Stimulated activated CD4-positive, alpha-beta T cell treated with anti-CD3 and anti-CD28 coated beads, Interleukin-1b, Interleukin-23, amount 100 ng/mL, for 4 hours (primary cell): ENCODE results near the gene FBXO34.

Experiments
- DNase-seq, 2 donors: peaks; one replicate each; pipeline ENCODE4 v3.0.0-alpha.2; 2020; ENCODE audit warnings: low read depth in 2 of 2

Gene FBXO34

DNA sequence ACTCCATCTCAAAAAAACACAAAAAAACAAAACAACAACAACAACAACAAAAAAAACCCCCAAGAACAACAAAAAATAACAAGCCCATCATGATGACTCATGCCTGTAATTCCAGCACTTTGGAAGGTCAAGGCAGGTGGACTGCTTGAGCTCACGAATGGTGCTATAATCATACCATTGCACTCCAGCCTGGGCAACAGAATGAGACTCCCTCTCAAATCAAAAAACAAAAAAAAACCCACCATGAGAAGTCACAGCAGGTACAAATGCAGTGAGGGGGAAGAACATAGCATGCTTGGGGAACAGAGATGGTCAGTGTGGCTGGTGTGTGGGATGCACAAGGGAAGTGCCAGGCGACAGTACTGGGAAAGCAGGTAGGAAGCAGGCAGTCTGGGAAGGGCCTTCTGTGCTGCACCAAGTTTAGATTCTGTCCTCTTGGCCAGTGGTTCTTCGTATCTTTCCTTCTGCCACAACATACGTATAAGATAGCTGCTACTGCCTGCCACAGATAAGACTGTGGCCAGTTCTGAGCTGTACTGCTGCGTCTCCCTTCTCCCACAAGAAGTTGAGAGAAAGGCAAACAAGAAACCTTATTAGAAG, 112.4 kb downstream of the FBXO34 start:
- no peak for DNase-seq

DNA sequence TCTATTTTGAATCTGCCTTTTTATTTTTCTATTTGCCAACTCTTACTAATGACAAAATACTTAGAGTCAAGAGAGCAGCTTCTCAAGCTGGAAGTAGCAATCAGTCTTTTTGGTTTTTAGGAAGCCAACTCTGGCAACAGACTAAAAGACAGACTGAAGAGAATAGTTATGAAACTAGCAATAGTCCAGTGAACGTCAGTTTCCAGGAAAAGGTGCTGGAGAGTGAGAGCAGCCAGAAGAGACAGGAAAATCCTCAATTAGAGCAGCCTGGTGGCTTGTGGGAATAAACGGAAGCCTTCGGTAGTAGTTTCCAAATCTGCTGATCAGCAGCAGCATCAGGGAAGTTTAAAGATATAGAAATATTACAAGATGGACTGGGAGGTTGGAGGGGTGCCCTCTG, 113.3 kb downstream of the FBXO34 start:
- no peak for DNase-seq

GRCh38 chr14:55386037-55386808, 115.0 kb downstream of the FBXO34 start:
- no peak for DNase-seq

GRCh38 chr14:55387121-55387520, 115.9 kb downstream of the FBXO34 start:
- DNase-seq = no peak

DNA sequence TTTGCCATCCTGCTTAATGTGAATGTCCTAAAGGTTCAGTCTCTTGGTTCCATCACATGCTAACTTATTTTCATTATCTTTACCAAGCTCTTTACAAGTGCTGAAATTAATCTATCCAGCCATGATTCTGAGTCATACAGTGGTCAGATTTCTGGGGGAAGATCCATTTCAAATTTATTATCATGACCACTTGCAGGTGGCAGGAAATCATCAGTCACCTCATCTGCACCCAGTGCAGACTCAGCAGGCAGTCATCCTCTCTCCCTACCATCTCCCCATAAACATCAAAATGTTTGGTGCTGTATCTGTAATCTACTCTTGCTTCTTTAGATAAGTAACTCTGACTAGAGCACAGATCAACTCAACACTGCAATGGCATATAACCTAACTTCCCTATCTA, 116.9 kb downstream of the FBXO34 start:
- no peak for DNase-seq

DNA sequence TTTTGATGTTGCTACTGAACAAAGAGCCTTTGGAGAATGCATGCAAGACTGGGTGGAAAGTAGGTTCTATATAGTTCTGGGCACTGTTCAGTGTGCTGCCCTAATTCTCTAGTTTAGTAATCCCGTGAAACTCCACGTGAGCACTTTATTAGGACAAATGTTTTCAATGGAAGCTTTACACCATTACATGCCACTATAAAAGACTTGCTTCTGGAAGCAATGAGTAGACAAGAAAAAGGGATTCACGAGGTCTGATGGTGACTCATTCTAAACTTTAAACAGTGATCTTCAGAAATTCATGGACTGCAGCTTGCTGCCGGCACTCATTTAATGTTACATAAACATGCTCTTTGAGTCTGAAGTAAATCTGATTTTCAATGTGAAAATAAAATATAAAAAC, 118.1 kb downstream of the FBXO34 start:
- DNase-seq = no peak

DNA sequence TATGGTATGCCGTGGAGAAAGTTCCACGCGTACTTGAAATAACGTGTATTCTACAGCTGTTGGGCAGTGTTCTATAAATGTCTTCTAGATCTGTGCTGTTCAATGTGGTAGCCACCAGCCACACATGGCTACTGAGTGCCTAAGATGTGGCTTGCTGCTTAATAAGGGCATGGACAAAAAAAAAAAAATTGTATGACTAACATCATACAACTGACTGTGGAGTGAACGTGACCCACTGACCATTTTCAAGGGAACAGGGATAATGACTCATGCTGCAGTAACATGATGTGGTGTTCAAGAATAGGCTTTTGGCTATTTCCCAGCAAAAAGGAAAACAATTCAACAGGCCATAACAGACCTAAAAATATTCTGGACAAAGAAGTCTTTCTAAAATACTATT, 127.5 kb downstream of the FBXO34 start:
- DNase-seq = no peak

DNA sequence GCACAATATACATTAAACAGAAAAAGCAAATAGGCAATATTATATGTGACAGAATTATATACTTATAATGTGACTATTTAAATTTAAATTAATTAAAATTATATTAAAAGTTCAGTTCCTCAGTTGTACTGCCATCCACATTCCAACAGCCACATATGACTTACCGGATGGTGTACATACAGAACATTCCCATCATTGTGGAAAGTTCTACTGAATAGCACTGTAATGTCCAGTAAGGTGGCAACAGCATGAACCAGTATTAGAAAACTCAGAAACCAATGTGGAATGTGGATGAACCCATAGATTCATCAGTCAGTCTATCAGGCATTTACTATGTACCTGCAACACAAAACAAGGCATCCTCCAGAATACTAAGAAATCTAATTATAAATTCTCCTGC, 128.0 kb downstream of the FBXO34 start:
- no peak for DNase-seq

DNA sequence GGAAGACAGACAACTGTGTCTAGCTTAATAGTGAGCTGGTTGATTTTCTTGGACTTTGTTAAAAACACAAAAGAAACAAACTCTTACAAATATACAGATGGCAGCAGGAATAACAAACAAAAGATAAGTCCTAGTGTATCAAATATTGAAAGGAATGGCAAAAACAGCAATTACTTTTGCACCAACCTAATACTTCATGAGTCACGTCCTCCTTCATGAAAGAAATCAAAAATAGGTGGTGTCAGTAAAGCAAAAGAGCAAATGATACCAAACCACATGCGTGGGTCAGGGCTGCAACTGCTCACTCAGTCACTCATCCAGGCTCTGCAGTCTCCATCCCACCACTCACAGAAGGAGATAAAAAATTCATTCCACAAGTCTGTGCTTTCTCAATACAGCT, 128.6 kb downstream of the FBXO34 start:
- DNase-seq = no peak

GRCh38 chr14:55401751-55402150, 130.5 kb downstream of the FBXO34 start:
- DNase-seq = no peak
